Duodenal mucosa (tissue), 2 donors: ENCODE data around the gene NIN.

Experiments
- H3K27ac ChIP-seq: one replicate; pipeline ENCODE4 v1.7.0; 2013; ENCODE audit warnings: low read depth, low read length
- H3K27me3 ChIP-seq, 2 donors: one replicate each; pipeline ENCODE4 v1.7.0; 2013; ENCODE audit warnings: low read length in 2 of 2, control low read depth in 1 of 2; ENCODE audit not compliant: insufficient read depth in 2 of 2, control insufficient read depth in 1 of 2
- H3K36me3 ChIP-seq, 2 donors: one replicate each; pipeline ENCODE4 v1.7.0; 2013; ENCODE audit warnings: low read length in 2 of 2, control low read depth in 1 of 2; ENCODE audit not compliant: insufficient read depth in 2 of 2, control insufficient read depth in 1 of 2
- H3K4me1 ChIP-seq, 2 donors: one replicate each; pipeline ENCODE4 v1.7.0; 2013; ENCODE audit warnings: low read length in 2 of 2, control low read depth in 1 of 2; ENCODE audit not compliant: insufficient read depth in 2 of 2, control insufficient read depth in 1 of 2
- H3K4me3 ChIP-seq, 2 donors: one replicate each; pipeline ENCODE4 v1.7.0; 2013; ENCODE audit warnings: low read length in 2 of 2, low read depth in 1 of 2
- H3K9ac ChIP-seq, 2 donors: one replicate each; pipeline ENCODE4 v1.7.0; 2013; ENCODE audit warnings: low read length in 2 of 2, low read depth in 1 of 2
- H3K9me3 ChIP-seq, 2 donors: one replicate each; pipeline ENCODE4 v1.7.0; 2013; ENCODE audit warnings: low read length in 2 of 2, control low read depth in 1 of 2; ENCODE audit not compliant: control insufficient read depth in 1 of 2

Gene NIN

GRCh38 chr14:50829489-50830043, 1.4 kb downstream of the NIN start:
- Histone ChIP-seq H3K4me3 (peak overlapping the region; percentile 73 to 82), H3K9ac (peak overlapping the region; percentile 7 to 45), H3K9me3 (no peaks in the 10 kb centered on the region), H3K36me3 (no peaks in the 10 kb centered on the region), H3K27ac (no peak overlapping the region), H3K4me1 (peaks cover 18 to 19% of the 10 kb centered on the region in 2 donors), H3K27me3 (peaks cover 4 to 5% of the 10 kb centered on the region in 2 donors)

DNA sequence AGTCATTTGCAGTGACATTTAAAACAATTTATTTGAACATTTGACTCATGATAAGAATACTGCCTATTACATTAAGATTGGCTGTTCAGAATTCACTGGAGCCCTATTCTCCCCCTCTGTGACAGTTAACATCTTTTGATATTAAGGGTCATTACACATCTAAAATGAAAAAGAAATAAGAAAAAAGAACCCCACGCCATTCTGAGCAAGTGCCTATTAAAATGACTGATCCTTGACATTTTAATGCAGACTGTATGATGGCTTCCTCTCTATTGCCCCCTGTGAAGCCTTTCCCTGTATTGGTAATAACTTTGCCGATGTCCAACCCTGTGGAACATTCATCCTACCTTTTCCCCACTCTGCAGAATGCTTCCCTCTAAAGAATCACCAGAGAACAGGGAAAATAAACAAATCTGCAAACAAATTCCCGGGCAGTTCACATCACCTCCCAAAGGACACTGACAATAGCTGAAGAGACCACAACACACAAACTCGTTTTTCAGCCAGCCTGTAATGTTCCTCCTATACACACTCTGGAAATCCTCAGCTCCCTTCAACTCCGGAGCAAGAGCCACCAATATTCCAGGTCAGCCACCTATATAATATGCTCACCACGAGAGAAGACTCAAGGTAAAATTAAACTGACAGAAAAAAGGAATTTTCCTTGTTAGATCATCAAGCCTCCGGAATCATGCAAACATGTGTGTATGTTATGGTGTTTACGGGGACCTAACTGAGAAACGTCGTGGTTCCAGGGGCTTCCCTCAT, 2.1 kb downstream of the NIN start:
- Histone ChIP-seq H3K27ac (no peak overlapping the region), H3K4me3 (peak overlapping the region; percentile 73 to 82), H3K36me3 (no peaks in the 10 kb centered on the region), H3K9ac (no peak overlapping the region), H3K27me3 (peaks cover 4 to 5% of the 10 kb centered on the region in 2 donors), H3K4me1 (peaks cover 18 to 19% of the 10 kb centered on the region in 2 donors), H3K9me3 (no peaks in the 10 kb centered on the region)

DNA sequence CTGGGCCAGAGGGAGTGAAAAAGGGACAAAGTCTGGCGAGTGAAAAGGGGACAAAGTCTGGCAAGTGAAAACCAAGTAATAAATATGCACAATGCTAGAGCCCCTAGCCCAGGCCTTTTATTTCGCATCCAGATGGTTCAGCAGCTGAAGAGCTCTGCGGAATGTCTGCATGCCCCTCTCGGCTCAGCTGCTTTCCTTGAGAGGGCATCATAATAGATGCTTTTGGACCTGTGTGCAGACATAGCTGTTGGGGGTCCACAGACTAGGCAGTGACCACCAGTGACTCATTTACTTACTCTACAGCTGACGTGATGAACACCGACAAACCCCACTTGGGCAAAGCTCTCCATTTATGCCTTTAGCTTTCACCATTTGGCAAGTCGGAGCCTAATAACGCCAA, 4.3 kb downstream of the NIN start:
- Histone ChIP-seq H3K27me3 (no peaks in the 10 kb centered on the region), H3K9me3 (no peaks in the 10 kb centered on the region), H3K4me1 (peaks cover 27 to 33% of the 10 kb centered on the region in 2 donors), H3K9ac (no peak overlapping the region), H3K4me3 (no peak overlapping the region), H3K36me3 (no peaks in the 10 kb centered on the region), H3K27ac (no peak overlapping the region)

DNA sequence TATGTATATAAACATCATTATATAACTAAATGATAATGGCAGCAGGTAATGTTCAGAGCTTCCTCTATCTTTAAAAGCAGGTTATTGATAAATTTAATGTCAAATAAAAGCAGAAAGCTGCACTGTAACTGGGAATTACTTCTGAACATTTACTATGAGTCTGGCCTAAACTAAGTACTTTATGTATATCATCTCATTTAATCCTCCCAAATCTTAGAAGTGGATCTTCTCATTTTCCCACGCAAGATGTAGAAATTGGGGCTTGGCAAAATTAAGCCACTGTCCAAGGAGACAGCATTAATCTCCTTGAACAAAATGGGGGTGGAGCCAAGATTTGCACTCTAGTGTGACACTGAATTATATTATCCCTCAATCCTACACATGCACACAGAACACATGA, 5.7 kb downstream of the NIN start:
- Histone ChIP-seq H3K4me1 (peaks cover 29 to 33% of the 10 kb centered on the region in 2 donors), H3K36me3 (no peaks in the 10 kb centered on the region), H3K27me3 (no peaks in the 10 kb centered on the region), H3K9me3 (no peaks in the 10 kb centered on the region), H3K27ac (no peak overlapping the region), H3K9ac (no peak overlapping the region), H3K4me3 (no peak overlapping the region)

DNA sequence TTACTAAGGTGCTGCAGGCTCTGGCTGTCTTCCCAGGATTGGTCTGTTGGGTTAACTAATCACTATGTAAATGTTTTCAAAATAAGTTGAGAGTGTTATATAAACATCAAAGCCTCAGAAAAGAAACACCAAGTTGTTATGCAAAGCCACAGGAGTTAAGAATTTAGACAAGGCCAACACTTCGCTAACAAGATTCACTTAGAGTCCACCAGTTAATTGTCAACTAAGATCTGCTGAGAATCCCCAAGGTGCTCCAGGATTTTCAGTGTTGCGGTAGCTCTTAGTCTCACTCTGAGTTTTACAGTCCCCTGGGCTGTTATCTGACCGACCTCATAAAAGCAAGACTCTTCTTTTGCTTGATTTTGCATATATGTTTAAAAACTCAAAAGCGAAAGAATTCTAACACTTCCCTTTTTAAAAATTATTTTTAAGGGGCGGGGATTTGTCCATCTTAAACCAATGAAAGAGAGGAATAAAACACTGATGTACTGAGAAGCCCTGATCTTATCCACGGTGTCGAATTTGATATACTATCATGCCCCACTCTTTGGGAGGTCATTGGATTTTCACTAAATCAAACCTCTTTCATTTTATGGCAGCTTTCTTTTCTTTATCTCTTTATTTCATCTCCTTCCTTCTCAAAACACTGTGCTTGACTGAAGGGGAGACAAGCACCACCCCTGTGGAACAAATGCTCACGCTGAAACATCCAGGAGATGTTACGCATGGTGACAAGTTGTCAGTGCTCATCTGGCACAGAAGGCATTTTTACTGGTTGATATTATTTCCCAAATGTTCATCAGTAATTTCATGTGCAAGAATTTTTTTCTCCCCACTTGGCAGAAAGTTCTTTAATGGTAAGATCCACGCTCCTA, 7.0 kb downstream of the NIN start:
- Histone ChIP-seq H3K36me3 (no peaks in the 10 kb centered on the region), H3K4me3 (peak overlapping the region; percentile 1 to 4), H3K4me1 (peaks cover 21 to 22% of the 10 kb centered on the region in 2 donors), H3K9ac (no peak overlapping the region), H3K27me3 (no peaks in the 10 kb centered on the region), H3K9me3 (no peaks in the 10 kb centered on the region), H3K27ac (no peak overlapping the region)

DNA sequence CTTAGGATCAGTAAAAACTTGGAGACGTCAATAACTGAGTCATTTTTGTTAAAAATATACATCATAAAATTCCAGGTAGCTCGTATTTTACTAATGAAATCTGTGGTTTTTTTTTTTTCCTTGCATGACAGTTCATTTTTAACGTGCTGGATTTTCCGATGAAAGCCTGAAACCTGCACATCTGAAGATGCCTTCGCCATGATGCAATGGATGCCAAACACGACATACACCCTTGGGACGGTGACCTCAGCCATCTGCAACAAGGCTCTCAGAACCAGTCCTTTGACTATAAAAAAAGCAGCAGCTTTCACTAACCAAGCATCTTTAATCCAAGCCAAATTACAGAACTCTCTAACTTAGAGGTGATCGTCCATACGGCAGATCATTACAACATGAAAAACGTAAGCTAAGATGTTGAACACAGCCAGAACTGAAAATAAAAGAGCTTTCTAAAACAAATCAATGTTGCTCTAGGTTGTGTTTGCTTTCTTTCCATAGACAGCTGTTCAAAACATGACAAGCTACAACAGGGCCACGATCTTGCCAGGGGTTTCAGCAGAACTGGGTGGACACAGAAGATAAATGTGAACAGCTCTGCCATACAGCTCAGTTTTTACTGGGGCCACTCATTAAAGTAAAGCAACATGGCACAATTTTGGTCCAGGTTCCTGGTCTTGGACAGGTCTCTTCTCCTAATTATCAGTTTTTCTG, 7.8 kb downstream of the NIN start:
- peak overlapping the region; percentile 1 to 4 for H3K4me3 ChIP-seq
- H3K36me3 ChIP-seq, result peaks cover 0 to 2% of the 10 kb centered on the region in 2 donors
- H3K27me3 ChIP-seq, result no peaks in the 10 kb centered on the region
- no peak overlapping the region for H3K9ac ChIP-seq
- H3K4me1 ChIP-seq, result peaks cover 19 to 20% of the 10 kb centered on the region in 2 donors
- no peak overlapping the region for H3K27ac ChIP-seq
- H3K9me3 ChIP-seq, result no peaks in the 10 kb centered on the region

GRCh38 chr14:50822501-50823042, 8.4 kb downstream of the NIN start:
- H3K27ac ChIP-seq, result no peak overlapping the region
- peaks cover 19 to 20% of the 10 kb centered on the region in 2 donors for H3K4me1 ChIP-seq
- peak overlapping the region in 1 of 2 donors; percentile 22 for H3K4me3 ChIP-seq
- no peak overlapping the region for H3K9ac ChIP-seq
- H3K9me3 ChIP-seq, result no peaks in the 10 kb centered on the region
- peaks cover 0 to 2% of the 10 kb centered on the region in 2 donors for H3K36me3 ChIP-seq
- H3K27me3 ChIP-seq, result no peaks in the 10 kb centered on the region

- Histone ChIP-seq H3K27ac (no peak overlapping the region), H3K4me3 (peak overlapping the region in 1 of 2 donors; percentile 22), H3K36me3 (peaks cover 0 to 2% of the 10 kb centered on the region in 2 donors), H3K9ac (no peak overlapping the region), H3K9me3 (no peaks in the 10 kb centered on the region), H3K4me1 (peaks cover 19 to 21% of the 10 kb centered on the region in 2 donors), H3K27me3 (no peaks in the 10 kb centered on the region)
Observed at GRCh38 chr14:50821510-50822464, 9.2 kb downstream of the NIN start.
